ENCODE results near the gene GPAT3. TPM values are rescaled to one million over a fixed set of nuclear protein-coding genes. Genes with fewer than 3 reads are reported as not detected.

The GPAT3 gene
- total and polyA plus RNA-seq, 2 experiments from 2014 or later, result 1.2 to 2.0 TPM

DNA sequence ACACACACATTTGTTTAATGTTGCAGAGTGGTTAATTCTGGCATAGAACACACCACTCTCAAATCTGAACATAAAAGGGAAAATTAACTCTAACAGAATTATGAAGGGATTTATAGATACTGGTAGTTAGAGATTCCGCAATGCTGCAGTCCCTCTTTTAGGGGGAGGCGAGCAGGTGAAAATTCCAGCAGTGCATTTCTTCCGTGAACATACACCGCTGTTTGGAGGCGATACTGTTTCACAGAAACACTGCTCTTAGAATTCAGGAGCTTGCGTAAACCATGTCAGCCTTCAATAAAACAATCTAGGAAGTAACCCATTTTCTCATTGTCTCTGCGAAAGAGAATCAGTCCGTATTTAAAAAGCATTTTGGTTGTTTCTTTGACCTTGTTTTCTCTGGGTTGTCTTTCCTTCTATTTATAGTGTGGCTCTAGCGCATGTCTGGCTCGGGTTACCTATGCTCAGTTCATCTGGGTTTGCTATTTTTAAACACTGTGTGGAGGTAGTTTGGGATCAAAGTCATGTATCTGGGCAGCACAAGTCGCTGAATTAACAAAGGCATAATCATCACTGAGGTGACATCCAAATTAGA lies 90.4 kb downstream of the GPAT3 start (continued):
- no peak for TF ChIP-seq ZNF114 (CRISPR knock-in tag; IDR thresholded peaks at IDR 0.05)
- no peak for TF ChIP-seq JUNB (IDR thresholded peaks at IDR 0.05; ENCODE audit: unreplicated experiment)
- TF ChIP-seq, protein P1, sequence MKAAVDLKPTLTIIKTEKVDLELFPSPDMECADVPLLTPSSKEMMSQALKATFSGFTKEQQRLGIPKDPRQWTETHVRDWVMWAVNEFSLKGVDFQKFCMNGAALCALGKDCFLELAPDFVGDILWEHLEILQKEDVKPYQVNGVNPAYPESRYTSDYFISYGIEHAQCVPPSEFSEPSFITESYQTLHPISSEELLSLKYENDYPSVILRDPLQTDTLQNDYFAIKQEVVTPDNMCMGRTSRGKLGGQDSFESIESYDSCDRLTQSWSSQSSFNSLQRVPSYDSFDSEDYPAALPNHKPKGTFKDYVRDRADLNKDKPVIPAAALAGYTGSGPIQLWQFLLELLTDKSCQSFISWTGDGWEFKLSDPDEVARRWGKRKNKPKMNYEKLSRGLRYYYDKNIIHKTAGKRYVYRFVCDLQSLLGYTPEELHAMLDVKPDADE (IDR thresholded peaks at IDR 0.05), result no peak
- TF ChIP-seq ZNF331 (CRISPR knock-in tag; IDR thresholded peaks at IDR 0.05; ENCODE audit: low read depth), result no peak

DNA sequence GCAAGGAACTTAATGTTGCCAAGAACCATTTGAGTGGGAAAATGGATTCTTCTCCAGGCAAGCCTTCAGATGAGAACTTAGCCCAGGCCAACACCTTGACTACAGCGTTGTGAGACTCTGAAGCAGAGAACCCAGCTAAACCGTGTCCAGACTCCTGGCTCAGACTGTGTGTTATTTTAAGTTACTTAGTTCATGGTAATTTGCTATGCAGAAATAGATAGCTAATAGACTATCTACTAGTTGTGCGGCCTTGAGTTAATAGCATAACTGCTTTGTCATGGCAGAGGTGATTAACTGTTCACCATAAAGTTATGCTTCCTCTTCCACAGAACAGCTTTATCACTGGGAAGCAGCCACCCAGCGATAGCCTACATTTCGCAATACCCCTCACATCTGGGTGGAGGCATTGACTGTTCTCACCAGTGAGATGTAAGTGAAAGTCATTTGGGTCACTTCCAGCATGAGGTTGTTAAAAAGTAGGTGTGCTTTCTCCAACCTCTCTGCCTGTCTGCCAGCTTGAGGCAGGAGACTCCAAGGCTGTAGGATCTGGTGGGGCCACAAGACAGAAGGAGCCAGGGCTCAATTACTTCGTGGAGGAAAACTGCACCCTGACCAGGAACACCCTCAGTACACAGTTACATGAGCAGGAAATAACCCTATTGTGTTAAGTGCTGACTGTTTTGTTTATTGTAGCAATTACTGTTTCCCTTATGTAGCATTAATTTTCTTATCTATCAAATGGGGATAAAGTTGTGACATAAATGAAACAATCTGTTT lies 94.2 kb downstream of the GPAT3 start:
- no peak overlapping the region for H3K27ac Mint-ChIP-seq
- H3K9me2 ChIP-seq (ENCODE audit: insufficient read depth), result no peaks in the 10 kb centered on the region
- no peaks in the 10 kb centered on the region for H3K36me3 Mint-ChIP-seq (ENCODE audit: low read depth)
- no peak for TF ChIP-seq JUNB (IDR thresholded peaks at IDR 0.05; ENCODE audit: unreplicated experiment)
- TF ChIP-seq, protein P2, sequence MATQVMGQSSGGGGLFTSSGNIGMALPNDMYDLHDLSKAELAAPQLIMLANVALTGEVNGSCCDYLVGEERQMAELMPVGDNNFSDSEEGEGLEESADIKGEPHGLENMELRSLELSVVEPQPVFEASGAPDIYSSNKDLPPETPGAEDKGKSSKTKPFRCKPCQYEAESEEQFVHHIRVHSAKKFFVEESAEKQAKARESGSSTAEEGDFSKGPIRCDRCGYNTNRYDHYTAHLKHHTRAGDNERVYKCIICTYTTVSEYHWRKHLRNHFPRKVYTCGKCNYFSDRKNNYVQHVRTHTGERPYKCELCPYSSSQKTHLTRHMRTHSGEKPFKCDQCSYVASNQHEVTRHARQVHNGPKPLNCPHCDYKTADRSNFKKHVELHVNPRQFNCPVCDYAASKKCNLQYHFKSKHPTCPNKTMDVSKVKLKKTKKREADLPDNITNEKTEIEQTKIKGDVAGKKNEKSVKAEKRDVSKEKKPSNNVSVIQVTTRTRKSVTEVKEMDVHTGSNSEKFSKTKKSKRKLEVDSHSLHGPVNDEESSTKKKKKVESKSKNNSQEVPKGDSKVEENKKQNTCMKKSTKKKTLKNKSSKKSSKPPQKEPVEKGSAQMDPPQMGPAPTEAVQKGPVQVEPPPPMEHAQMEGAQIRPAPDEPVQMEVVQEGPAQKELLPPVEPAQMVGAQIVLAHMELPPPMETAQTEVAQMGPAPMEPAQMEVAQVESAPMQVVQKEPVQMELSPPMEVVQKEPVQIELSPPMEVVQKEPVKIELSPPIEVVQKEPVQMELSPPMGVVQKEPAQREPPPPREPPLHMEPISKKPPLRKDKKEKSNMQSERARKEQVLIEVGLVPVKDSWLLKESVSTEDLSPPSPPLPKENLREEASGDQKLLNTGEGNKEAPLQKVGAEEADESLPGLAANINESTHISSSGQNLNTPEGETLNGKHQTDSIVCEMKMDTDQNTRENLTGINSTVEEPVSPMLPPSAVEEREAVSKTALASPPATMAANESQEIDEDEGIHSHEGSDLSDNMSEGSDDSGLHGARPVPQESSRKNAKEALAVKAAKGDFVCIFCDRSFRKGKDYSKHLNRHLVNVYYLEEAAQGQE (IDR thresholded peaks at IDR 0.05; ENCODE audit: unreplicated experiment), result no peak
- TF ChIP-seq, protein P3, sequence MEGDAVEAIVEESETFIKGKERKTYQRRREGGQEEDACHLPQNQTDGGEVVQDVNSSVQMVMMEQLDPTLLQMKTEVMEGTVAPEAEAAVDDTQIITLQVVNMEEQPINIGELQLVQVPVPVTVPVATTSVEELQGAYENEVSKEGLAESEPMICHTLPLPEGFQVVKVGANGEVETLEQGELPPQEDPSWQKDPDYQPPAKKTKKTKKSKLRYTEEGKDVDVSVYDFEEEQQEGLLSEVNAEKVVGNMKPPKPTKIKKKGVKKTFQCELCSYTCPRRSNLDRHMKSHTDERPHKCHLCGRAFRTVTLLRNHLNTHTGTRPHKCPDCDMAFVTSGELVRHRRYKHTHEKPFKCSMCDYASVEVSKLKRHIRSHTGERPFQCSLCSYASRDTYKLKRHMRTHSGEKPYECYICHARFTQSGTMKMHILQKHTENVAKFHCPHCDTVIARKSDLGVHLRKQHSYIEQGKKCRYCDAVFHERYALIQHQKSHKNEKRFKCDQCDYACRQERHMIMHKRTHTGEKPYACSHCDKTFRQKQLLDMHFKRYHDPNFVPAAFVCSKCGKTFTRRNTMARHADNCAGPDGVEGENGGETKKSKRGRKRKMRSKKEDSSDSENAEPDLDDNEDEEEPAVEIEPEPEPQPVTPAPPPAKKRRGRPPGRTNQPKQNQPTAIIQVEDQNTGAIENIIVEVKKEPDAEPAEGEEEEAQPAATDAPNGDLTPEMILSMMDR (conservative IDR thresholded peaks at IDR 0.05; ENCODE audit: low read depth in 2 of 2), result no peak
- TF ChIP-seq, protein P4, sequence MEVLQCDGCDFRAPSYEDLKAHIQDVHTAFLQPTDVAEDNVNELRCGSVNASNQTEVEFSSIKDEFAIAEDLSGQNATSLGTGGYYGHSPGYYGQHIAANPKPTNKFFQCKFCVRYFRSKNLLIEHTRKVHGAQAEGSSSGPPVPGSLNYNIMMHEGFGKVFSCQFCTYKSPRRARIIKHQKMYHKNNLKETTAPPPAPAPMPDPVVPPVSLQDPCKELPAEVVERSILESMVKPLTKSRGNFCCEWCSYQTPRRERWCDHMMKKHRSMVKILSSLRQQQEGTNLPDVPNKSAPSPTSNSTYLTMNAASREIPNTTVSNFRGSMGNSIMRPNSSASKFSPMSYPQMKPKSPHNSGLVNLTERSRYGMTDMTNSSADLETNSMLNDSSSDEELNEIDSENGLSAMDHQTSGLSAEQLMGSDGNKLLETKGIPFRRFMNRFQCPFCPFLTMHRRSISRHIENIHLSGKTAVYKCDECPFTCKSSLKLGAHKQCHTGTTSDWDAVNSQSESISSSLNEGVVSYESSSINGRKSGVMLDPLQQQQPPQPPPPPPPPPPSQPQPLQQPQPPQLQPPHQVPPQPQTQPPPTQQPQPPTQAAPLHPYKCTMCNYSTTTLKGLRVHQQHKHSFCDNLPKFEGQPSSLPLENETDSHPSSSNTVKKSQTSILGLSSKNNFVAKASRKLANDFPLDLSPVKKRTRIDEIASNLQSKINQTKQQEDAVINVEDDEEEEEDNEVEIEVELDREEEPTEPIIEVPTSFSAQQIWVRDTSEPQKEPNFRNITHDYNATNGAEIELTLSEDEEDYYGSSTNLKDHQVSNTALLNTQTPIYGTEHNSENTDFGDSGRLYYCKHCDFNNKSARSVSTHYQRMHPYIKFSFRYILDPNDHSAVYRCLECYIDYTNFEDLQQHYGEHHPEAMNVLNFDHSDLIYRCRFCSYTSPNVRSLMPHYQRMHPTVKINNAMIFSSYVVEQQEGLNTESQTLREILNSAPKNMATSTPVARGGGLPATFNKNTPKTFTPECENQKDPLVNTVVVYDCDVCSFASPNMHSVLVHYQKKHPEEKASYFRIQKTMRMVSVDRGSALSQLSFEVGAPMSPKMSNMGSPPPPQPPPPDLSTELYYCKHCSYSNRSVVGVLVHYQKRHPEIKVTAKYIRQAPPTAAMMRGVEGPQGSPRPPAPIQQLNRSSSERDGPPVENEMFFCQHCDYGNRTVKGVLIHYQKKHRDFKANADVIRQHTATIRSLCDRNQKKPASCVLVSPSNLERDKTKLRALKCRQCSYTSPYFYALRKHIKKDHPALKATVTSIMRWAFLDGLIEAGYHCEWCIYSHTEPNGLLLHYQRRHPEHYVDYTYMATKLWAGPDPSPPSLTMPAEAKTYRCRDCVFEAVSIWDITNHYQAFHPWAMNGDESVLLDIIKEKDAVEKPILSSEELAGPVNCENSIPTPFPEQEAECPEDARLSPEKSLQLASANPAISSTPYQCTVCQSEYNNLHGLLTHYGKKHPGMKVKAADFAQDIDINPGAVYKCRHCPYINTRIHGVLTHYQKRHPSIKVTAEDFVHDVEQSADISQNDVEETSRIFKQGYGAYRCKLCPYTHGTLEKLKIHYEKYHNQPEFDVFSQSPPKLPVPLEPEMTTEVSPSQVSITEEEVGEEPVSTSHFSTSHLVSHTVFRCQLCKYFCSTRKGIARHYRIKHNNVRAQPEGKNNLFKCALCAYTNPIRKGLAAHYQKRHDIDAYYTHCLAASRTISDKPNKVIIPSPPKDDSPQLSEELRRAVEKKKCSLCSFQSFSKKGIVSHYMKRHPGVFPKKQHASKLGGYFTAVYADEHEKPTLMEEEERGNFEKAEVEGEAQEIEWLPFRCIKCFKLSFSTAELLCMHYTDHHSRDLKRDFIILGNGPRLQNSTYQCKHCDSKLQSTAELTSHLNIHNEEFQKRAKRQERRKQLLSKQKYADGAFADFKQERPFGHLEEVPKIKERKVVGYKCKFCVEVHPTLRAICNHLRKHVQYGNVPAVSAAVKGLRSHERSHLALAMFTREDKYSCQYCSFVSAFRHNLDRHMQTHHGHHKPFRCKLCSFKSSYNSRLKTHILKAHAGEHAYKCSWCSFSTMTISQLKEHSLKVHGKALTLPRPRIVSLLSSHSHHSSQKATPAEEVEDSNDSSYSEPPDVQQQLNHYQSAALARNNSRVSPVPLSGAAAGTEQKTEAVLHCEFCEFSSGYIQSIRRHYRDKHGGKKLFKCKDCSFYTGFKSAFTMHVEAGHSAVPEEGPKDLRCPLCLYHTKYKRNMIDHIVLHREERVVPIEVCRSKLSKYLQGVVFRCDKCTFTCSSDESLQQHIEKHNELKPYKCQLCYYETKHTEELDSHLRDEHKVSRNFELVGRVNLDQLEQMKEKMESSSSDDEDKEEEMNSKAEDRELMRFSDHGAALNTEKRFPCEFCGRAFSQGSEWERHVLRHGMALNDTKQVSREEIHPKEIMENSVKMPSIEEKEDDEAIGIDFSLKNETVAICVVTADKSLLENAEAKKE (CRISPR knock-in tag; IDR thresholded peaks at IDR 0.05), result no peak
- no peak for TF ChIP-seq ZNF114 (CRISPR knock-in tag; IDR thresholded peaks at IDR 0.05)
- TF ChIP-seq POLR2AphosphoS5 (IDR thresholded peaks at IDR 0.05; ENCODE audit: low read depth), result no peak
- no peak for TF ChIP-seq CREB1 (CRISPR knock-in tag; IDR thresholded peaks at IDR 0.05; ENCODE audit: low read depth)
- TF ChIP-seq ZNF331 (CRISPR knock-in tag; IDR thresholded peaks at IDR 0.05; ENCODE audit: low read depth), result no peak
- no peak for TF ChIP-seq STAT1 (IDR thresholded peaks at IDR 0.05; ENCODE audit: unreplicated experiment)
- no peak for TF ChIP-seq EZH2 (IDR thresholded peaks at IDR 0.05; ENCODE audit: low read depth, unreplicated experiment)

More for the DNA sequence above, 94.2 kb downstream of the GPAT3 start:
- H3K9me3 Mint-ChIP-seq, result no peaks in the 10 kb centered on the region
- peaks cover 3% of the 10 kb centered on the region for H3K4me1 Mint-ChIP-seq
- Histone ChIP-seq H4K20me1 (replicated peaks; ENCODE audit: insufficient read depth) (no peaks in the 10 kb centered on the region), H3F3A (replicated peaks; ENCODE audit: low read depth) (no peaks in the 10 kb centered on the region), H3K27ac (ENCODE audit: low read depth) (no peak overlapping the region), H3K79me2 (replicated peaks; ENCODE audit: insufficient read depth) (no peaks in the 10 kb centered on the region), H3K4me3 (no peak overlapping the region), H2AFZ (no peak overlapping the region), H3K4me2 (no peak overlapping the region), H3K36me3 (ENCODE audit: insufficient read depth) (no peaks in the 10 kb centered on the region), H3K4me1 (ENCODE audit: insufficient read depth) (no peaks in the 10 kb centered on the region), H3K27me3 (ENCODE audit: insufficient read depth) (no peaks in the 10 kb centered on the region)
- ATAC-seq (no peak), DNase-seq (ENCODE audit: low spot score) (no peak)
- no peak overlapping the region for H3K4me3 Mint-ChIP-seq
- H3K27me3 Mint-ChIP-seq (ENCODE audit: insufficient read depth, low read depth, poor library complexity), result peaks cover 7% of the 10 kb centered on the region

All from GM23338 (cell line).